K562 (cell line): Measurements from ENCODE around the gene BRCA1. TPM values are rescaled to one million over a fixed set of nuclear protein-coding genes. Genes with fewer than 3 reads are reported as not detected.

ENCODE experiments used
- ATAC-seq: fragments of 200-7000 bp; cut with Tn5 transposase; 3 replicates; pipeline ENCODE4 v1.9.1; 2020; ENCODE audit warnings: moderate library complexity
- BruUV-seq: library from RNA; stranded (reverse); fragments of 400-500 nt; replicated peaks from 2 replicates; lab custom pipeline; 2021; lab: Mats Ljungman, UMichigan
- CTCF ChIA-PET: fragments of 300-600 bp; formaldehyde crosslinking; extraction: SDS; loops from one replicate; lab custom pipeline; 2021; ENCODE audit warnings: low intra/inter-chr PET ratio; lab: Yijun Ruan, JAX
- POLR2A ChIA-PET: fragments of 300-600, 350-650 bp; sonication (Branson Sonifier 250); formaldehyde crosslinking; extraction: SDS; loops from one replicate; lab custom pipeline; 2021; ENCODE audit warnings: antibody characterized with exemption, inconsistent platforms; lab: Yijun Ruan, JAX
- DNase-seq, 4 experiments: peaks; one replicate each; pipeline versions ENCODE4 v3.0.0 to v3.0.0-alpha.2; 2011 to 2018; ENCODE audit warnings: low spot score in 3 of 4, mixed read lengths in 3 of 4; ENCODE audit errors: extremely low read depth in 1 of 4
- FAIRE-seq: peaks from 2 replicates; lab custom pipeline; 2011; peaks lifted over from hg19 to GRCh38; lab: Jason Lieb, UNC
- H2AFZ ChIP-seq: 2 replicates; pipeline ENCODE4 v1.6.0; 2011; ENCODE audit warnings: low read depth, low read length, control low read depth, inconsistent platforms
- H3K27ac ChIP-seq: fragments of 200-600 bp; 3 replicates; pipeline ENCODE4 v1.8.0; 2011; ENCODE audit warnings: low read depth, mild to moderate bottlenecking, control low read depth, inconsistent platforms, low read length, moderate library complexity, mixed read lengths; ENCODE audit errors: extremely low read depth
- H3K27me3 ChIP-seq, 2 experiments: fragments of 300-600 bp in 1 of 2; 2 replicates in 1 of 2; 3 replicates in 1 of 2; pipeline versions ENCODE4 v1.6.0 to v1.8.0; 2011; ENCODE audit warnings: inconsistent platforms in 2 of 2, low read length in 2 of 2, mild to moderate bottlenecking in 1 of 2, mixed read lengths in 1 of 2, moderate library complexity in 1 of 2; ENCODE audit not compliant: control insufficient read depth in 2 of 2, insufficient read depth in 2 of 2
- H3K36me3 ChIP-seq: fragments of 300-600 bp; 3 replicates; pipeline ENCODE4 v1.8.0; 2011; ENCODE audit warnings: mild to moderate bottlenecking, low read length, inconsistent platforms; ENCODE audit not compliant: control insufficient read depth, insufficient read depth
- H3K4me1 ChIP-seq, 2 experiments: fragments of 200-600 bp in 1 of 2; replicated peaks in 1 of 2; 2 replicates in 1 of 2; 3 replicates in 1 of 2; pipeline versions ENCODE4 v1.5.1 to v1.8.0; 2011; ENCODE audit warnings: inconsistent platforms in 2 of 2, low read length in 2 of 2, mild to moderate bottlenecking in 1 of 2, mixed read lengths in 1 of 2, moderate library complexity in 1 of 2; ENCODE audit not compliant: control insufficient read depth in 2 of 2, insufficient read depth in 2 of 2
- H3K4me2 ChIP-seq: 2 replicates; pipeline ENCODE4 v1.6.1; 2011; ENCODE audit warnings: low read length, control low read depth, inconsistent platforms, mixed read lengths; ENCODE audit not compliant: insufficient read depth
- H3K4me3 ChIP-seq: fragments of 200-600 bp; sonication (generic), shearing (Covaris generic); 2 replicates; pipeline ENCODE4 v1.5.1; 2016; ENCODE audit warnings: control low read depth, inconsistent platforms
- H3K79me2 ChIP-seq: fragments of 200-600 bp; 3 replicates; pipeline ENCODE4 v1.8.0; 2011; ENCODE audit warnings: low read length, inconsistent platforms; ENCODE audit not compliant: control insufficient read depth, insufficient read depth
- H3K9ac ChIP-seq, 2 experiments: 2 replicates each; pipeline versions ENCODE4 v1.6.0 to v1.6.1; 2011; ENCODE audit warnings: low read depth in 2 of 2, low read length in 2 of 2, control low read depth in 1 of 2, inconsistent platforms in 1 of 2, mild to moderate bottlenecking in 1 of 2, mixed read lengths in 1 of 2; ENCODE audit not compliant: insufficient read depth in 1 of 2
- H3K9me1 ChIP-seq: one replicate; pipeline ENCODE4 v1.6.0; 2011; ENCODE audit warnings: inconsistent platforms, mild to moderate bottlenecking, low read length, moderate library complexity; ENCODE audit not compliant: control insufficient read depth, insufficient read depth
- H3K9me3 ChIP-seq: replicated peaks from 2 replicates; pipeline ENCODE4 v1.5.1; 2011; ENCODE audit warnings: low read depth, low read length, inconsistent platforms; ENCODE audit not compliant: control insufficient read depth, insufficient read depth
- H4K20me1 ChIP-seq: replicated peaks from 2 replicates; pipeline ENCODE4 v1.6.1; 2011; ENCODE audit warnings: low read length, inconsistent platforms, mixed read lengths; ENCODE audit not compliant: control insufficient read depth, insufficient read depth
- ARHGAP35 ChIP-seq: fragments of 450-650 bp; IDR thresholded peaks from 2 replicates; pipeline ENCODE4 v1.6.1; 2018; ENCODE audit not compliant: partially characterized antibody
- ELF4 ChIP-seq: fragments of 450-650 bp; formaldehyde crosslinking; IDR thresholded peaks from 2 replicates; pipeline ENCODE4 v1.4.0; 2022; ENCODE audit warnings: missing genetic modification characterization
- ESRRB ChIP-seq: fragments of 250-450 bp; sonication (Bioruptor Pico); IDR thresholded peaks from 2 replicates; pipeline ENCODE4 v1.5.0; 2020; ENCODE audit warnings: mild to moderate bottlenecking, moderate library complexity, borderline replicate concordance
- HMG20A ChIP-seq: fragments of 450-650 bp; formaldehyde crosslinking; conservative IDR thresholded peaks from 2 replicates; pipeline ENCODE4 v1.4.0; 2020; ENCODE audit warnings: mild to moderate bottlenecking, mixed read lengths
- MCM3 ChIP-seq: fragments of 450-650 bp; IDR thresholded peaks from 2 replicates; pipeline ENCODE4 v1.6.1; 2016
- MYNN ChIP-seq, 2 experiments: sonication (generic); formaldehyde crosslinking in 1 of 2; IDR thresholded peaks; 2 replicates each; pipeline versions ENCODE4 v1.5.0 to v1.6.1; 2016 to 2020; ENCODE audit warnings: antibody characterized with exemption in 1 of 2, missing genetic modification reagents in 1 of 2
- TBL1XR1 ChIP-seq, 2 experiments: IDR thresholded peaks; 2 replicates each; pipeline ENCODE4 v1.6.1; 2012; ENCODE audit warnings: improper control_type of control experiment in 2 of 2, low read length in 2 of 2, mild to moderate bottlenecking in 1 of 2
- TCF7 ChIP-seq: sonication (generic); IDR thresholded peaks from 2 replicates; pipeline ENCODE4 v1.6.1; 2016; ENCODE audit warnings: antibody characterized with exemption, borderline replicate concordance
- ZNF764 ChIP-seq: fragments of 250-450 bp; sonication (Bioruptor Pico); IDR thresholded peaks from 2 replicates; pipeline ENCODE4 v1.4.0; 2020; ENCODE audit warnings: low read depth, mild to moderate bottlenecking, moderate library complexity
- WGBS: fragments of 100-300 bp; shearing (Covaris generic); methylation state at CpG from one replicate; pipeline ENCODE4 v1.1.6; 2016; ENCODE audit warnings: low coverage, mixed read lengths; ENCODE audit not compliant: insufficient coverage; ENCODE audit errors: missing lambda C conversion rate; 5-methylcytosine and 5-hydroxymethylcytosine counted together
- in situ Hi-C: fragments of 300-500 bp; cut with MboI; formaldehyde crosslinking; loops from 4 replicates; pipeline ENCODE4 v1.15.0; 2018; ENCODE audit warnings: inconsistent platforms, mixed read lengths
- intact Hi-C: fragments of 100-400 bp; cut with micrococcal nuclease; formaldehyde crosslinking; loops from 2 replicates; pipeline ENCODE4 v1.14.2; 2022
- polyA plus RNA-seq, 8 experiments: library from polyadenylated mRNA; depleted of rRNA in 4 of 8; stranded (reverse) in 5 of 8; unstranded in 3 of 8; fragments of >200 nt; fragmentation: Nextera tagmentation in 2 of 8; fragmentation: Illumina TruSeq in 1 of 8; extraction: Ambion mirVana in 2 of 8; extraction: Trizol in 1 of 8; gene quantifications; 2 replicates each; pipeline versions ENCODE4 v1.2.1 to v1.2.3, GENCODE V29; 2011 to 2014; ENCODE audit warnings: inconsistent platforms in 1 of 8, missing spikeins in 1 of 8
- total RNA-seq, 7 experiments: library from RNA; depleted of rRNA in 6 of 7; stranded (reverse); fragments of >200 nt in 6 of 7; fragmentation: Illumina TruSeq in 2 of 7; extraction: Trizol in 2 of 7; gene quantifications; 2 replicates each; pipeline versions ENCODE4 v1.2.1 to v1.2.3, GENCODE V29; 2011 to 2021; ENCODE audit warnings: low replicate concordance in 1 of 7
- TF ChIP-seq, protein P1 (sequence below): fragments of 250-450 bp; sonication (Bioruptor Pico); IDR thresholded peaks from 2 replicates; pipeline ENCODE4 v1.6.1; 2021; ENCODE audit warnings: mild to moderate bottlenecking
- TF ChIP-seq, protein P2 (sequence below): sonication (generic); formaldehyde crosslinking; IDR thresholded peaks from 2 replicates; pipeline ENCODE4 v1.8.1; 2023; ENCODE audit warnings: mild to moderate bottlenecking, missing genetic modification reagents
- TF ChIP-seq, protein P3 (sequence below), 2 experiments: IDR thresholded peaks; 2 replicates each; pipeline ENCODE4 v1.6.1; 2011; ENCODE audit warnings: borderline replicate concordance in 1 of 2, control low read depth in 1 of 2, low read depth in 1 of 2, low read length in 1 of 2, mild to moderate bottlenecking in 1 of 2, mixed read lengths in 1 of 2, moderate library complexity in 1 of 2; ENCODE audit not compliant: insufficient read depth in 1 of 2, insufficient read length in 1 of 2, poor library complexity in 1 of 2, severe bottlenecking in 1 of 2; ENCODE audit errors: extremely low read depth in 1 of 2
- TF ChIP-seq, protein P4 (sequence below): fragments of 250-450 bp; sonication (Bioruptor Pico); IDR thresholded peaks from 2 replicates; pipeline ENCODE4 v1.5.0; 2020; ENCODE audit warnings: mild to moderate bottlenecking, borderline replicate concordance

BRCA1 gene
- total and polyA plus RNA-seq, 9 of the 15 experiments (the other 6 are each of a cell fraction or from before 2014, with no cell fraction given): 25.9 to 95.3 (median 62.3) TPM

DNA sequence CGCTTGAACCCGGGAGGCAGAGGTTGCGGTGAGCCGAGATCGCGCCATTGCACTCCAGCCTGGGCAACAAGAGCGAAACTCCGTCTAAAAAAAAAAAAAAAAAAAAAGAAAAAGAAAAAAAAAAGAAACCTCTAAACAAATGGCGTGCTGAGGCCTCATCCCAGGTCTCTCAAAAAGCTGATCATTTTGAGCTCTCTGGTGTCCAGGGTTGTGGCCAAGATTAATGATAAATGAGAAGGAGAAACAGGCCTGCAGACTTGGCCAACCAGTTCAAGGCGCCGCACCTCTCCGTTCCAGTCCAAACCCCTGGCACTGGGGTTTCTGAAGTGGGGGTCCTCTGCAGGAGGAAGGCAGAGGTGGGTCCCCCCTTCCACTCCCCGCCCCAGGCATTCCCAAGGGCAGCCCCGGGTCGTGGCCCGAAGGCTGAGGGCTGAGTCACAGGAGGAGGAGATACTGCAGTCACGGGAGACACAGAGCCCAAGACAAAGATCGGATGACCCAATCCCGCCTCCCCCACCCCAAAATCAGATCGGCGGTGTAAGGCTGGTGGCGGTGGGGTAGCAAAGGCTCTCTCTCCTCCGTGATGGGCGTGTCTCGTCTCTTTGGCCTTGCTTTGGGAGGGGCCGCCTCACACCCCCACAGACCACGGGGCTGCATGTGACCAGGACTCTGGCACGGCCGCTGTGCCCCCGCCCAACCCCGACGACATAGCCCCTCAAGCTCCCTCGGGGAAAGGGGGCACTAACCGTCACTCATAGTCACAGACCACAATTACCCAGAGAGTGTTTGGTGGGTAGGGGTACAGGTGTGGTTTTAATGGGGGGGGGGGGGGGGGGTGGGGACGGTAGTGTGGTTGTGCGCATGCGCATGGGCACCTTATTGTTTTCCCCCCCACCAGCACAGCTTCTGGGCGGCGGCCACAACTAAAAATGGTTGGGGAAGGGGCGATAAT, 104.1 kb downstream of the BRCA1 start:
- Histone ChIP-seq H3K9ac (peak overlapping the region; percentile 68 to 96), H3K4me3 (peak overlapping the region; percentile 87), H4K20me1 (peaks cover 10% of the 10 kb centered on the region; the same call in 1 of the 2 replicates), H3K27me3 (no peaks in the 10 kb centered on the region), H3K9me1 (peaks cover 10% of the 10 kb centered on the region), H3K79me2 (peaks cover 40% of the 10 kb centered on the region), H3K36me3 (peaks cover 30% of the 10 kb centered on the region; the same call in 2 of the 3 replicates), H2AFZ (peak overlapping the region; percentile 94), H3K27ac (peak overlapping the region; percentile 83), H3K4me1 (peaks cover 27 to 64% of the 10 kb centered on the region in 2 experiments), H3K4me2 (peak overlapping the region; percentile 99), H3K9me3 (no peaks in the 10 kb centered on the region)
- BruUV-seq: no TSS peak
- peak; percentile 86 for FAIRE-seq
- POLR2A ChIA-PET: interaction anchor here (0.7 to 6.7 kb wide), 8 partner anchors 9 to 347 kb away, joined by 3 to 79 read pairs (median 6); partner anchors contain the start of gene RPL27
- in situ Hi-C loops: no loop called here
- CTCF ChIA-PET: no interaction called here
- WGBS: 2% methylated on average over 23 of the region's 40 CpGs
- ATAC-seq: peak; percentile 69
- peak; percentile 83 to 94 (median 87) for DNase-seq
- intact Hi-C loops: no loop called here
- TF ChIP-seq TCF7 (no peak), ELF4 (CRISPR knock-in tag) (no peak), MYNN (IDR thresholded peaks at IDR 0.05) (peak; percentile 61; the same call in 1 of the 2 replicates), MYNN (CRISPR knock-in tag; IDR thresholded peaks at IDR 0.05) (no peak), ARHGAP35 (no peak), MCM3 (no peak), HMG20A (CRISPR knock-in tag) (no peak), TBL1XR1 (IDR thresholded peaks at IDR 0.05; ENCODE audit: low read length in 2 of 2) (peak in 1 of 2 experiments; percentile 86; a peak in 2 of 4 replicates), ZNF764 (no peak), ESRRB (no peak)
- TF ChIP-seq, protein P1, sequence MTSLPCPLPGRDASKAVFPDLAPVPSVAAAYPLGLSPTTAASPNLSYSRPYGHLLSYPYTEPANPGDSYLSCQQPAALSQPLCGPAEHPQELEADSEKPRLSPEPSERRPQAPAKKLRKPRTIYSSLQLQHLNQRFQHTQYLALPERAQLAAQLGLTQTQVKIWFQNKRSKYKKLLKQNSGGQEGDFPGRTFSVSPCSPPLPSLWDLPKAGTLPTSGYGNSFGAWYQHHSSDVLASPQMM: no peak
- TF ChIP-seq, protein P2, sequence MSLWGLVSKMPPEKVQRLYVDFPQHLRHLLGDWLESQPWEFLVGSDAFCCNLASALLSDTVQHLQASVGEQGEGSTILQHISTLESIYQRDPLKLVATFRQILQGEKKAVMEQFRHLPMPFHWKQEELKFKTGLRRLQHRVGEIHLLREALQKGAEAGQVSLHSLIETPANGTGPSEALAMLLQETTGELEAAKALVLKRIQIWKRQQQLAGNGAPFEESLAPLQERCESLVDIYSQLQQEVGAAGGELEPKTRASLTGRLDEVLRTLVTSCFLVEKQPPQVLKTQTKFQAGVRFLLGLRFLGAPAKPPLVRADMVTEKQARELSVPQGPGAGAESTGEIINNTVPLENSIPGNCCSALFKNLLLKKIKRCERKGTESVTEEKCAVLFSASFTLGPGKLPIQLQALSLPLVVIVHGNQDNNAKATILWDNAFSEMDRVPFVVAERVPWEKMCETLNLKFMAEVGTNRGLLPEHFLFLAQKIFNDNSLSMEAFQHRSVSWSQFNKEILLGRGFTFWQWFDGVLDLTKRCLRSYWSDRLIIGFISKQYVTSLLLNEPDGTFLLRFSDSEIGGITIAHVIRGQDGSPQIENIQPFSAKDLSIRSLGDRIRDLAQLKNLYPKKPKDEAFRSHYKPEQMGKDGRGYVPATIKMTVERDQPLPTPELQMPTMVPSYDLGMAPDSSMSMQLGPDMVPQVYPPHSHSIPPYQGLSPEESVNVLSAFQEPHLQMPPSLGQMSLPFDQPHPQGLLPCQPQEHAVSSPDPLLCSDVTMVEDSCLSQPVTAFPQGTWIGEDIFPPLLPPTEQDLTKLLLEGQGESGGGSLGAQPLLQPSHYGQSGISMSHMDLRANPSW (CRISPR knock-in tag): no peak
- TF ChIP-seq, protein P3, sequence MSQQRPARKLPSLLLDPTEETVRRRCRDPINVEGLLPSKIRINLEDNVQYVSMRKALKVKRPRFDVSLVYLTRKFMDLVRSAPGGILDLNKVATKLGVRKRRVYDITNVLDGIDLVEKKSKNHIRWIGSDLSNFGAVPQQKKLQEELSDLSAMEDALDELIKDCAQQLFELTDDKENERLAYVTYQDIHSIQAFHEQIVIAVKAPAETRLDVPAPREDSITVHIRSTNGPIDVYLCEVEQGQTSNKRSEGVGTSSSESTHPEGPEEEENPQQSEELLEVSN (IDR thresholded peaks at IDR 0.05; ENCODE audit: borderline replicate concordance in 1 of 2, extremely low read depth in 1 of 2, insufficient read depth in 1 of 2, insufficient read length in 1 of 2, low read depth in 1 of 2, low read length in 1 of 2, poor library complexity in 1 of 2, severe bottlenecking in 1 of 2): peak in 1 of 2 experiments; percentile 82
- TF ChIP-seq, protein P4, sequence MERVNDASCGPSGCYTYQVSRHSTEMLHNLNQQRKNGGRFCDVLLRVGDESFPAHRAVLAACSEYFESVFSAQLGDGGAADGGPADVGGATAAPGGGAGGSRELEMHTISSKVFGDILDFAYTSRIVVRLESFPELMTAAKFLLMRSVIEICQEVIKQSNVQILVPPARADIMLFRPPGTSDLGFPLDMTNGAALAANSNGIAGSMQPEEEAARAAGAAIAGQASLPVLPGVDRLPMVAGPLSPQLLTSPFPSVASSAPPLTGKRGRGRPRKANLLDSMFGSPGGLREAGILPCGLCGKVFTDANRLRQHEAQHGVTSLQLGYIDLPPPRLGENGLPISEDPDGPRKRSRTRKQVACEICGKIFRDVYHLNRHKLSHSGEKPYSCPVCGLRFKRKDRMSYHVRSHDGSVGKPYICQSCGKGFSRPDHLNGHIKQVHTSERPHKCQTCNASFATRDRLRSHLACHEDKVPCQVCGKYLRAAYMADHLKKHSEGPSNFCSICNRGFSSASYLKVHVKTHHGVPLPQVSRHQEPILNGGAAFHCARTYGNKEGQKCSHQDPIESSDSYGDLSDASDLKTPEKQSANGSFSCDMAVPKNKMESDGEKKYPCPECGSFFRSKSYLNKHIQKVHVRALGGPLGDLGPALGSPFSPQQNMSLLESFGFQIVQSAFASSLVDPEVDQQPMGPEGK: 0 out of 2 replicates have a peak, but pooled peaks have one; percentile 9
